Activated B cell treated with CpG ODN at 0.5 μM for 24 hours (primary cell): Measurements from ENCODE around the gene DUXB. TPM values are rescaled to one million over a fixed set of nuclear protein-coding genes. Genes with fewer than 3 reads are reported as not detected.

ENCODE experiments used
- ATAC-seq: fragments of 200-7000 bp; cut with Tn5 transposase; one replicate; pipeline ENCODE4 v1.10.0; 2021; ENCODE audit warnings: low read depth, mild to moderate bottlenecking, moderate library complexity
- CTCF ChIA-PET: fragments of 350-600 bp; sonication (Branson Sonifier 250); formaldehyde crosslinking; loops from one replicate; lab custom pipeline; 2021; ENCODE audit warnings: antibody characterized with exemption; lab: Charles Lee
- POLR2A ChIA-PET: fragments of 350-600 bp; sonication (Branson Sonifier 250); formaldehyde crosslinking; loops from one replicate; lab custom pipeline; 2021; ENCODE audit warnings: antibody characterized with exemption; lab: Charles Lee
- DNase-seq: peaks from one replicate; pipeline ENCODE4 v3.0.0; 2022
- H3K27ac Mint-ChIP-seq: one replicate; pipeline ENCODE4 v1.8.0; 2020; ENCODE audit warnings: mixed read lengths
- H3K27me3 Mint-ChIP-seq: one replicate; pipeline ENCODE4 v1.8.0; 2021; ENCODE audit warnings: mixed read lengths
- H3K36me3 Mint-ChIP-seq: one replicate; pipeline ENCODE4 v1.8.0; 2021; ENCODE audit warnings: low read depth, mixed read lengths
- H3K4me1 Mint-ChIP-seq: one replicate; pipeline ENCODE4 v1.8.0; 2021; ENCODE audit warnings: mixed read lengths
- H3K4me3 Mint-ChIP-seq: one replicate; pipeline ENCODE4 v1.8.0; 2020; ENCODE audit warnings: mild to moderate bottlenecking, mixed read lengths
- H3K9me3 Mint-ChIP-seq: one replicate; pipeline ENCODE4 v1.8.0; 2020; ENCODE audit warnings: mixed read lengths
- CTCF ChIP-seq: fragments of 200-600 bp; IDR thresholded peaks from one replicate; pipeline ENCODE4 v1.8.0; 2022; ENCODE audit warnings: antibody characterized with exemption, mild to moderate bottlenecking
- intact Hi-C: fragments of 100-400 bp; cut with micrococcal nuclease; formaldehyde crosslinking; loops from one replicate; pipeline ENCODE4 v1.15.1; 2024
- total RNA-seq: library from RNA; stranded (reverse); gene quantifications from 2 replicates; pipeline ENCODE4 v1.2.3, GENCODE V29; 2022

DUXB gene
- total RNA-seq, 1 donor from 2014 or later: not detected

DNA sequence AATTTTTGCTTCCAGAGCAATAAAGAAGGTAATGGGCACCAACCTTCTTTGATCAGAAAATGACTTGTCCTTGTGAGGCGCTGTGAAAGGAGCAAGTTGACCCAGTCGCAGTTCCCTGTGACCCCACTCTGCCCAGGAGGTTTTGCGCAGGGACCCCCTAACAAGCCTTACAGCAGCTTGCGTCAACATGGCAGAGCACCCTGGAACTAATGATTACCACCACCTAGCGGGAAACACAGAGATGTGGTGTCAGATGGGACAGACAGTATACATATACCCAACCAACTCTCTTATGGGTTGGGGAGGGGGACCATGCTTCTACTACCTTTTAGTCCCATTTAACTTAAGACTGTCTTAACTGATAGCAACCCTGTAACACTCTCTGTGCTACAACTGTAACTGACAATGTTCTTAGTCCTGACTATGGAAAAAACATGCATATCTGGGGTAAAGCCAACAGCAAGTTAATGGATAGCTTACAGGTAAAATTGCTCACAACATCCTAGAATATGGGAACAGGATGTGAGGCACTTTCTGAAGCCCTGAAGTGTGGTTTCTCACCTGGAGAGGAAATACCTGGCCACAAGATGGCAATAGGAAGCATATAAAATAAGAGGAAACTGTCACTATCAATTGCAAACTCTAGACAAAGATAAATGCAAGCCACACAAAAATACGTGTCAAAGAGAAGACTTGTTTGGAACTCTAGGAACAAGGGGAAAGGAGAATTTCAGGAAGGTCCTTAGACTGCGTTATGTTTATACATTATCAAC lies 56.8 kb downstream of the DUXB start:
- ChIA-PET CTCF (interaction anchor here (1.3 kb wide), 1 partner anchor 120 kb away, joined by 3 read pairs; no protein-coding TSS in a partner anchor), POLR2A (no interaction called here)
- Mint-ChIP-seq H3K9me3 (no peaks in the 10 kb centered on the region), H3K36me3 (peaks cover 79% of the 10 kb centered on the region), H3K27ac (no peak overlapping the region), H3K4me3 (peak overlapping the region; percentile 5), H3K27me3 (no peaks in the 10 kb centered on the region), H3K4me1 (peaks cover 35% of the 10 kb centered on the region)
- no peak for ATAC-seq
- intact Hi-C loops: loop anchor here (5.0 kb wide), 2 partner anchors 947 to 1568 kb away; no protein-coding TSS in a partner anchor
- DNase-seq: no peak
- no peak for TF ChIP-seq CTCF

Other genes with a start within 250 kb of the DUXB start
- 25.3 and 28.3 TPM in 2 replicates for gene TMEM170A, start 236.8 kb downstream of the DUXB start, total RNA-seq
- 0.02 and 0.05 TPM in 2 replicates for gene CHST6, start 206.0 kb downstream of the DUXB start, total RNA-seq
- gene CHST5, start 165.4 kb downstream of the DUXB start, total RNA-seq: 0.11 TPM in 1 of 2 replicates, not detected in the other
- 4.0 and 4.1 TPM in 2 replicates for gene TMEM231, start 145.2 kb downstream of the DUXB start, total RNA-seq
- 62.9 and 69.4 TPM in 2 replicates for gene GABARAPL2, start 135.1 kb downstream of the DUXB start, total RNA-seq
- 52.7 and 57.2 TPM in 2 replicates for gene ADAT1, start 78.2 kb downstream of the DUXB start, total RNA-seq
- 166 and 182 TPM in 2 replicates for gene KARS1, start 53.8 kb downstream of the DUXB start, total RNA-seq
- gene TERF2IP, start 53.7 kb downstream of the DUXB start, total RNA-seq: 52.6 and 52.7 TPM in 2 replicates
- gene CPHXL2, start 24.5 kb downstream of the DUXB start, total RNA-seq: not detected in 2 replicates
- not detected in 2 replicates for gene CPHXL, start 25.0 kb upstream of the DUXB start, total RNA-seq